Activated T-cell treated with anti-CD3 and anti-CD28 coated beads, Interleukin-2, amount 50 U/mL, for 48 hours (primary cell): Measurements from ENCODE around the gene ABHD12.

Experiments used
- DNase-seq, 2 experiments: peaks; one replicate each; pipeline ENCODE4 v3.0.0-alpha.2; 2020

Gene ABHD12

GRCh38 chr20:25275813-25276532 is 114.7 kb downstream of the ABHD12 start:
- DNase-seq = no peak

GRCh38 chr20:25274891-25275812 is 115.5 kb downstream of the ABHD12 start:
- DNase-seq = no peak

- no peak for DNase-seq
Measured at GRCh38 chr20:25274481-25274880, 116.2 kb downstream of the ABHD12 start.

GRCh38 chr20:25273541-25274358 is 116.9 kb downstream of the ABHD12 start:
- DNase-seq = no peak

- no peak for DNase-seq
Measured at GRCh38 chr20:25273046-25273445, 117.6 kb downstream of the ABHD12 start.

- no peak for DNase-seq
Measured at GRCh38 chr20:25272223-25273000, 118.2 kb downstream of the ABHD12 start.

GRCh38 chr20:25271486-25272222 is 119.0 kb downstream of the ABHD12 start:
- no peak for DNase-seq

- DNase-seq = no peak
Measured at GRCh38 chr20:25270829-25271251, 119.8 kb downstream of the ABHD12 start.

GRCh38 chr20:25269833-25270170 is 120.8 kb downstream of the ABHD12 start:
- no peak for DNase-seq

- DNase-seq = no peak
Measured at GRCh38 chr20:25269057-25269832, 121.4 kb downstream of the ABHD12 start.

- DNase-seq = peak in 1 of 2 experiments; percentile 15
Measured at GRCh38 chr20:25260770-25261437, 129.7 kb downstream of the ABHD12 start.

- peak in 1 of 2 experiments; percentile 33 for DNase-seq
Measured at GRCh38 chr20:25259788-25260254, 130.8 kb downstream of the ABHD12 start.

- peak in 1 of 2 experiments; percentile 21 for DNase-seq
Measured at GRCh38 chr20:25259358-25259757, 131.3 kb downstream of the ABHD12 start.

GRCh38 chr20:25258828-25259227 is 131.8 kb downstream of the ABHD12 start:
- DNase-seq = peak in 1 of 2 experiments; percentile 8

GRCh38 chr20:25258476-25258805 is 132.2 kb downstream of the ABHD12 start:
- peak in 1 of 2 experiments; percentile 16 for DNase-seq

GRCh38 chr20:25257756-25258475 is 132.7 kb downstream of the ABHD12 start:
- DNase-seq = peak in 1 of 2 experiments; percentile 16

GRCh38 chr20:25257130-25257529 is 133.5 kb downstream of the ABHD12 start:
- DNase-seq = no peak

- DNase-seq = no peak
Measured at GRCh38 chr20:25256226-25256859, 134.3 kb downstream of the ABHD12 start.
